Stimulated activated CD4-positive, alpha-beta T cell treated with anti-CD3 and anti-CD28 coated beads, Interleukin-4, amount 100 ng/mL, for 1 hour (primary cell): ENCODE results near the gene GIGYF2.

Experiments
- DNase-seq: peaks from one replicate; pipeline ENCODE4 v3.0.0-alpha.2; 2020

GIGYF2 gene

DNA sequence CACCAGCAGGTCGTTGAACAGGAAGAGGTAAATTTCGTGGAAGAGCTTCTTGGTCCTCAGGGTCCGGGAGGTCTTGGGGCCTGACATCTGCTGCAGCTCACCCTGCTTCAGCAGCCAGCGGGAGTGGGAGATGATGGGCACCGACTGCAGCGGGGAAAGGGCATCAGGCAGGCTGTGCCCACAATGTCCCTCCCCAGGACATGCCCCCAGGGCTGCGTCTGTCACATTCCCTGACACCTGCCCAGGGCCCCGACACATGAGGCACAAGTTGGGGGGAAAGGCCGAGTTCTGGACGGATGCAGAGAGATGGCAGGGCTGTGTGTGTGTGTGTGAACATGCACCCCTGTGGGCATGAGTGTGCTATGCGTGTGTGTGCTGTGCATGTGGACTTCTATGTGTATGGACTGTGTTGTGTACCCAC is 186.9 kb downstream of the GIGYF2 start:
- no peak for DNase-seq

DNA sequence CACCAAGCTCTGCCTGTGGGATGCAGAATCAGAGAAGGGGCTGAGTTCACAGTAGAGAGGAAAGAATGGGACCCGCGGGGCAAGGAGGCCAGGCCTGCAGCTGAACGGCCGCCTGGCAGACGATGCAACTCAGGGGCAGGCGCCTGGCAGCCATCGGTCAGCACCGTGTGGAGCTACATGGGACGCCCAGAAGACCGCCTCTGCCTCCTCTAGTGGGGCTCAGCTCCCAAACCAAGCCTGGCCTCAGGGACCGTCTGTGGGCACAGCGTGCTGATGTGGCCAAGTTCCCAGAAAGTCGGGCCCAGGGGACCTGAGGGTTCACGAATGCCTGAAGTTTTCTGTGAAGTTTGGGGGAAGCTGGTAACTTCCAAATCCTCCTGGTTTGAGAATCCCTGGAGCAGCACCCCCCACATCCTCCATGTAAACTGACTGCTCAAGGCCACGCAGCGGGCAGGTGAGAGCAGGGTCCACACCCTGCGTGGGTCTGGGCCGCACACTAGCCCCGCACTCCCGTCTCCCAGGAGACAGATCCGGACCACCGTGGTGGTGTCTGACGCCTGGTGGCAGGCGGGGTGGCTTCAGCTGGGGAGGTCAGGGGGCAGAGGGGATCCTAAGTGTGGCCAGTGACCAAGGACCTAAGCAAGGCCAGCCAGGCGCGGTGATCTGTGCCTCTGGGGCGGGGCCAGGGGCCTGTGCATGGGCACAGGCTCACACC is 187.6 kb downstream of the GIGYF2 start:
- no peak for DNase-seq

DNA sequence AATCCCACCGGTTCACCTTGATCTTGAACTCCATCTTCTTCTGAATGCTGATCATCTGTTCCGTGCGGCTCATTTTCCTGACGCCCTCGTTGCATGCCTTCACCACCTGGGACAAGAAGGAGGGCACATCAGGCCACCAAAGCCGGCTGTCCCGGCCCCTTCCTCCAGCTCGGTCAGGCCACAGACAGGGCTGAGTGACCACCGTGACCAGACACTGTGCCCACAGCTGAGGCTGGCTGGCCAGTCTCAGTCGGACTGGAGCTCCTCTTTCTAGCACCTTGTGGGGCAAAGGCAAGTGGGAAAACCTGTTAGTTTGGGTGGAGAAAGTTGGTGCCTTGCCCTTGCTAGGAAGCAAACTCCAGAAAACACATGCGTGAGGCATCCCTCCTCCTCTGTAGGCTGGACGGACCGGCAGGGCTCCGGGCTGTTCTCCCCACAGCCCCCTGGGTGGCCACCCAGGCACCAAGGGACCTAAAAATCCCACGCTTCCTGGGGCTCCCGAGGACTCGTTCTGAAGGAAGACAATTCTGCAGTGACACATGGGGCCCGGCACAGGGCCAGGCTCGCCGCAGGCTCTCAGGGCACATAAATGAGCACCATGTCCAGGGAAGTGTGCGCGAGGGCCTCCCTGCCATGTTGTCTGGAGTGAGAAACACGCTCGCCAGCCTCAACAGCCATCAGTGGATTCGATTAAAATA is 188.3 kb downstream of the GIGYF2 start:
- DNase-seq: no peak

GRCh38 chr2:232886176-232886575 is 189.0 kb downstream of the GIGYF2 start:
- DNase-seq: no peak

DNA sequence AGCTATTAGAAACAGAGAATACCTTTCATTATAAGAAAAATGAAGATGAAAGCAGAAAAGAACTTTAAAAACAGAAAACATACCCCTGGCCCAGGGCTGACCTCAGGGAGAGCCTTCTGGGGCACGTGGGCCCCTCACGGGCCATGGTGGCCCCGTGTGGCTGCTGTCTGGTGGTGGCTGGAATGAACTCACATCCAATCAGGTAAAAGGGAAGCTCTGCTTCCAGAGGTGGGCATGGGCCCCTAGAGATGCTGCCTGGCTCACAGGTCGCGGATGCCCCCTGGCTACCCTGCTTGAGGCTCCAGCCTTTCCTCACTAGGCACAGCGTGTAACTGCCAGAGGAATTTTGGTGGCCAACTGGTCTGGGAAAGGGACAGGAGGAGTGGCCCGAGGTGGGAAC is 189.5 kb downstream of the GIGYF2 start:
- no peak for DNase-seq

DNA sequence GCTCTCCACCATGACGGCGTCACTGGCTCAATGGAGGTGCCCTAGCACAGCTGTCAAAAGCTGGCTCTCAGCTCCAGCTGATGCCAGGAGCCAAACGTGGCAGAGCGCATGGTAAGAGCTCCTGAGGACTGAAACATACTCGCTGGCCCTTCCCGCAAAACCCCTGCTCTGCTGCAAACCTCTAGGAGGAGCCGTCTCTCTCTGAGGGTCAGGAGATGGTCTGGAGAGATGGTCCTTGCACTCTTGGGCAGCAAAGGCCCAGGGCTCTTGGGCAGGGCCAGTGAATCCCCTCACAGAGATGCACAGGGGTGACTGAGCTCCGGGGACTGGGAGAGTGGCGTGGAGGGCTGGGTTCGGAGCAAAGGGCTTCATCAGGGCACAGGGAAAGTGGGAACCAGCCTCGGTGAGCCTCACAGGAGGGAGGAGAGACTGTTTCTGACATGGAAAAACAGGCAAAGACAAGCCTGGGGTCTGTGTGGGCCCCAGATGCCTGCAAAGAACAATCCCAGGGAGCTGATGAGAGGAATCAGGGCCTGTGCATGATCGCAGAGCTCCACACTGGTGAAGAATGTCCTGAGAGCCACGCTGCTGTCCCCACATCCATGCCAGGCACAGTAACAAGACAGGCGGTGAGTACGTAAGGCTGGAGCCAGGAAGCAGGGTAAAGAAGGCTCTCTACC is 190.2 kb downstream of the GIGYF2 start:
- no peak for DNase-seq

GRCh38 chr2:232888099-232888836 is 191.1 kb downstream of the GIGYF2 start:
- no peak for DNase-seq

DNA sequence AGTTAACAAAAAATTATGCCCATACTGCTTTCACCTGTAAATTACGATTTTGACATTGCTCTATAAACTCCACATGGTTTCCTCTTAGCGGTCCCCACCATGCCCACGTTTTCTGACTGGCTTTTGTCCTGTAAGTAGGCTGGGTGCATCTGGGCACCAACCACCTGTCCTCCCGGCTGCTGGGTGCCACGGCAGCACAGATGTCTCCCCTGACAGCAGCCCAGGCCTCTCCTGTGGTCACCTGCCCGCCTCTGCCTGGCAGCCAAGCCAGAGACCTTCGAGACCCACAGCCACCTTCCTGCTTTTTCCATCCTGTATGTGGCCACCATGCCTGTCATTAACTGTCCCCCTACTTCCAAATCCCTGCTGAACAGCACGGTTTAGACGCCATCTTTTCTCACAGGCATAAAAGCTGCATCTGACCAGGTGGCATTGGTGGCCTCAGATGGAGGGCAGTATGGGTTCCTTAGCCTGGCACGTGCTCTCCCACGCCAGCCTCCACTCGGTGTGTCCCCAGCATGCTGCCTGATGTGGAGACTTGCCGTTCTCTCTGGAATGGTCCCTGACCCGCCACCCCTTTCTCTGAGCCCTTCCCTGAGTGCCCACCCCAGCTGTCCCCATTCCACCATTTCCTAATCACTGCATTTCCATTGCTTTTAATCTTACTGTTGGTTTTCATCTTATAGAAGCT is 191.9 kb downstream of the GIGYF2 start:
- no peak for DNase-seq

- DNase-seq: no peak
Measured at GRCh38 chr2:232889876-232890401, 192.8 kb downstream of the GIGYF2 start.

GRCh38 chr2:232890536-232890895 is 193.4 kb downstream of the GIGYF2 start:
- DNase-seq: no peak

GRCh38 chr2:232890896-232891601 is 193.9 kb downstream of the GIGYF2 start:
- no peak for DNase-seq

GRCh38 chr2:232891621-232892071 is 194.5 kb downstream of the GIGYF2 start:
- DNase-seq: no peak

DNA sequence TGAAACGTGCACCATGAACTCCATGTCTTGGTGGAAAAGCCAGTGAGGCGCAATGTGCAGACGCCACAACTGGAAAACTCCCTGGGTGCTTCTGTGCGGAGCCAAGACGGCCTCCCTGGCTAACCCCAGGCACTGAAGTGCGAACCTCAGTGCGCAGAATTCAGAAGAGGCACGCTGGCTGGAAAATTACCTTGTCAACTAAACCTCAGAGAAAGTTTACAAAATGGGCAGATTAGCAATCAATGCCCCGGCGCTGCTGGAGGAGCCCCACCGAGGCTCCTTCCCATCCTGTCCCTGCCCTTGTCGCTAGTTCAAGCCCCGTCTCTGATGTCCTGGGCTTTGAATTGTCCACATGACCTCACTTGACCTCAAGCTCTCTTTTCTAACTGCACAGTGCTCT is 195.1 kb downstream of the GIGYF2 start:
- no peak for DNase-seq

DNA sequence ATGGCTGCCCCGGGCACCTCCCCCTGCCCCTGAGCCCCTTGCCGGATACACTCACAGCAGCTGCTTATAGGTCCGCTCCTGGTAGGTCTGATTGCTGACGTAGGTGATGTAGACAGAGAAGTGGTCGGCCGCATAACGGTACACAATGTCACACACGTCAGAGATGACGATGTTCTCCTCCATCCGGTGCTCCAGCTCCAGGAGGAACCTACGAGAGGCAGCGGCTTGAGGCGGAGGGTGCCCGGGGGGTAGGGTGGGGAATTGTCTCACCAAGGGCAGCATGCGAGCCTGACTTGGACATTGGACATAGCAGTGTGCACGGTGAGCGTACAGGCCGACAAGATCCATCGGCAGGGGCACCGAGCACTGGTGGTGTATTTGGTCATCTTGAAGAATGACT is 195.7 kb downstream of the GIGYF2 start:
- no peak for DNase-seq

DNA sequence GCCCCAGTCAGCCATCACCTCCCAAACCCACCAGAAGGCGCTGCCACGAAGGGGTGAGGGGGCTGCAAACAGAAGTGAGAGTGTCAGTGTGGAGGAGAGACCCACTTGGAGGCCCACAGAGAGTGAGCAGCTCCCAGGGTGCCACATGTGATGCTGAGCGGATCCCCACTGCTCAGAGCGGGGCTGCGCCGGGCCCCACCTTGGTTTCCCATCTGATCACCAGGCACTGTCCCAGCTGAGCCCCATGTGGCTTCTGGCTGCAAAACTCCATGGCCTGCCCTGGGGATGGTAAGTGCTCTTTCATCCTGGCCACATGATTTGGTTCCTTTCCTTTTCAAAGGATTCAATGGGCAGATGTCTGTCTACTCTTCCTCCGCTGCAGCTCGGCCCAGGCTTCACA is 196.7 kb downstream of the GIGYF2 start:
- DNase-seq: no peak

DNA sequence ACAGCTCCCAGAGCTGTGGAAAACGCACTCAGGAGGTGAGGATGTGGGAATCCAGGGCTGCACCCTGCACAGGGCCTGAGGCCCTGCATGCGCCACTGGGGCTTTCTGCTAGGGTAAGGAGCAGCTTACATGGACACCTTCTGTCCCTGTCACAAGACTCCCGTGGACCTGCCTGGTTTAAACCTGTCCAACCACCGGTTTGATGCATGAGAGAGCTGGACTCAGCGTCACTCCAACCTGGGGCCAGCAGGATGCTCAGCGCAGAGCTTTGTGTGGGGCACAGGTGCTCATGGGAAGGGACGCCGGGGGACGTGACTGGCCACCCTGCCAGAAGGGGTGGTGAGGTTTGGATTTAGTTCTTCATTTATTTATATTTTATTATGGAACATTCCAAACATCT is 197.1 kb downstream of the GIGYF2 start:
- no peak for DNase-seq

- no peak for DNase-seq
Measured at GRCh38 chr2:232894746-232895145, 197.6 kb downstream of the GIGYF2 start.

DNA sequence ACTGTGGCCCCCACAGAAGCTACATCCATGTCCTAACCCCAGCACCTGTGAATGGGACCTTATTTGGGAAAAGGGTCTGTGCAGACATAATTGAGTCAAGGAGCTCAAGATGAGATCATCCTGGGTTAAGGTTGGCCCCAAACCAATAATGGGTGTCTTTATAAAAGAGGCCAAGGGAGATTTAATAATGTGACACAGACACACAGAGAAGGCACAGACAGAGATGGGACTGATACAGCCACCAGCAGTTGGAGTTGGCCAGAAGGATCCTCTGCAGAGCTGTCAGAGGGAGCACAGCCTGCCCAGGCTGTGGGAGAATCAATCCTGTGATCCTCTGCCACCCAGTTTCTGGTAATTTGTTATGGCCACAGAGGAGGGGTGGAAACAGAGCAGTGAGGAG is 199.0 kb downstream of the GIGYF2 start:
- no peak for DNase-seq

DNA sequence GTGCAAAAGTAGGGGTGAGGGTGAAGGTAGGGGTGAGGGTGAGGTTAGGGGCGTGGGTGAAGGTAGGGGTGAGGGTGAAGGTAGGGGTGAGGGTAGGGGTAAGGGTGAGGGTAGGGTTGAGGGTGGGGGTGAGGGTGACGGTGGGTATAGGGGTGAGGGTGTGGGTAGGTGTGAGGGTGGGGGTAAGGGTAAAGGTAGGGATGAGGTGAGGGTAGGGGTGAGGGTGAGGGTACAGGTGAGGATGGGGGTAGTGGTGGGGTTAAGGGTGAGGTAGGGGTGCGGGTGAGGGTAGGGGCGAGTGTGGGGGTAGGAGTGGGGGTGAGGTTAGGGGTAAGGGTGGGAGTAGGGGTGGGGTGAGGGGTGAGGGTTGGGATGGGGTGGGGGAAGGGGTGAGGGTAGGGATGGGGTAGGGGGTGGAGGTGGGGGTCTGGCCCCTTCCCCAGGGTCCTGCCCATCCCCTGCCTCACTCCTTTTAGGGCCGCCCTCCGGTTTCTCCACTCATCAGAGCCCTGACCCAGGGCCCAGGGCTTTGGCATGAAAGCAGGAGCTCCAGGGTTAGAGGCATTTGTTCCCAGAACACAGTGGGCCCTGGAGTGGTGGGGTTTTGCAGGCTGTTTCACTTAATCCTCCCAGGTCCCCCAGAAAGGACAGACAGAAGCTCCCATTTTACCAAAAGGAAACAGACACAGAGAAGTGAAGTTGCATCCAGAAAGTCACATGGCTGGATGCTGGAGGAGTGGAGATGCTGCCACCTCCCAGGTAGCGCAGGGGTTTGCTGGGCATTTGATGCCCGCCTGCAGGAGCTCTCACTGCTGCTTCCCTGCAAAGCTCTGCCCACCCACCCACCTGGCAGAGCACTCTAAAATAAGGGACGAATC is 199.8 kb downstream of the GIGYF2 start:
- DNase-seq: no peak

DNA sequence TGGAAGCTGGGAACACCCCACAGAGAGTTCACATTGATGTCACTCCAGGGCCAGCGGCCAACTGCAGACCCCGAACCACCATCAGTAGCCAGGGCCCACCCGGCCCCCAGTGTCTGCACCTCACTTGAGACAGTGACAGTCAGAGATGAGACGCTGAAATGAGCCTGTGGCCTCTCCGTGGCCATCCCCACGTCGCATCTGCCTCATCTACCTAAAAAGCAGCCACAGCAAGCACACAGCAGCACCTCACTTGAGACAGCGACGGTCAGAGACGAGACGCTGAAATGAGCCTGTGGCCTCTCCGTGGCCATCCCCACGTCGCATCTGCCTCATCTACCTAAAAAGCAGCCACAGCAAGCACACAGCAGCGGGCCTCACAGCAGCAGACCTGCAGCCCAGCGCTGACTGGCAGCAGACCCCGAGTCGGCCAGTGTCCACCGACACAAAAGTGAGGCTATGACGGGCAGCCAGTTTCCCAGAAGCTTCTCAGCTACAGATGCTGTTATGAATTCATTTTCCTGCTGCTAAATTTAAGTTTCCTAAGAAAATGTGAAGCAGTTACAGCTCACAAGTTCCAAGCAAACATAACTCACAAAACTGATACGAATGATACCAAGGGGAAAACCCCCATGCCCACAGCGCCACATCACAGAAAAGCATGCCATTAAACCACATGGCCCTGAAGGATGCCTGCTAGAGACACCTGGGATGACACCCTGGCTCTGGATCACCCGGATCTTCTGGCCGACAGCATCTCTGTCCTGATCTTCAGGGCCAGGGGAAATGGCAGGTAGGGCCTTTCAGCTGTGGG is 200.7 kb downstream of the GIGYF2 start:
- peak; percentile 34 for DNase-seq
